ENCODE measurements around the gene SERPINB2. TPM values are rescaled to one million over a fixed set of nuclear protein-coding genes. Genes with fewer than 3 reads are reported as not detected.

The SERPINB2 gene
- total RNA-seq, 1 donor from 2014 or later: not detected

Other genes with a start within 250 kb of the SERPINB2 start
- gene SERPINB4, start 243.4 kb upstream of the SERPINB2 start, total RNA-seq: not detected in 2 replicates
- not detected in 2 replicates for gene SERPINB3, start 225.8 kb upstream of the SERPINB2 start, total RNA-seq
- not detected in 2 replicates for gene SERPINB11, start 184.7 kb upstream of the SERPINB2 start, total RNA-seq
- not detected in 2 replicates for gene SERPINB7, start 112.3 kb upstream of the SERPINB2 start, total RNA-seq
- gene SERPINB10, start 20.3 kb downstream of the SERPINB2 start, total RNA-seq: not detected in 2 replicates
- gene HMSD, start 61.6 kb downstream of the SERPINB2 start, total RNA-seq: 19.7 and 27.8 TPM in 2 replicates
- gene SERPINB8, start 82.4 kb downstream of the SERPINB2 start, total RNA-seq: 22.8 and 25.7 TPM in 2 replicates

All from activated T-helper 1 cell treated with anti-CD3 and anti-CD28 coated beads, Interleukin-12 subunit alpha, Interleukin-12 subunit beta, Interleukin-2, Interleukin-4 antibody, amounts not matched to agents 30 ng/mL and 10 ng/mL and 1 ng/mL, durations not matched to agents 14 hours and 24 hours and 36 hours (primary cell).